Nephron progenitor cell (in vitro differentiated cells): Measurements from ENCODE around the gene CRY2.

Experiments used
- DNase-seq: peaks from one replicate; pipeline ENCODE4 v3.0.0; 2021
- H3K27ac Mint-ChIP-seq: 2 replicates; pipeline ENCODE4 v1.8.0; 2021; ENCODE audit warnings: mild to moderate bottlenecking, moderate library complexity, mixed read lengths
- H3K27me3 Mint-ChIP-seq: 2 replicates; pipeline ENCODE4 v1.8.0; 2021; ENCODE audit warnings: mild to moderate bottlenecking, low read depth, mixed read lengths; ENCODE audit not compliant: poor library complexity
- H3K36me3 Mint-ChIP-seq: 2 replicates; pipeline ENCODE4 v1.8.0; 2021; ENCODE audit warnings: low read depth, mixed read lengths
- H3K4me1 Mint-ChIP-seq: 2 replicates; pipeline ENCODE4 v1.8.0; 2021; ENCODE audit warnings: mixed read lengths
- H3K4me3 Mint-ChIP-seq: 2 replicates; pipeline ENCODE4 v1.8.0; 2021; ENCODE audit warnings: mild to moderate bottlenecking, moderate library complexity, mixed read lengths
- H3K9me3 Mint-ChIP-seq: 2 replicates; pipeline ENCODE4 v1.8.0; 2021; ENCODE audit warnings: mild to moderate bottlenecking, moderate library complexity, mixed read lengths
- TF ChIP-seq, protein P1 (sequence below): fragments of 200-600 bp; sonication (generic); IDR thresholded peaks from 2 replicates; pipeline ENCODE4 v1.5.0; 2021; ENCODE audit warnings: antibody characterized with exemption

CRY2 gene

DNA sequence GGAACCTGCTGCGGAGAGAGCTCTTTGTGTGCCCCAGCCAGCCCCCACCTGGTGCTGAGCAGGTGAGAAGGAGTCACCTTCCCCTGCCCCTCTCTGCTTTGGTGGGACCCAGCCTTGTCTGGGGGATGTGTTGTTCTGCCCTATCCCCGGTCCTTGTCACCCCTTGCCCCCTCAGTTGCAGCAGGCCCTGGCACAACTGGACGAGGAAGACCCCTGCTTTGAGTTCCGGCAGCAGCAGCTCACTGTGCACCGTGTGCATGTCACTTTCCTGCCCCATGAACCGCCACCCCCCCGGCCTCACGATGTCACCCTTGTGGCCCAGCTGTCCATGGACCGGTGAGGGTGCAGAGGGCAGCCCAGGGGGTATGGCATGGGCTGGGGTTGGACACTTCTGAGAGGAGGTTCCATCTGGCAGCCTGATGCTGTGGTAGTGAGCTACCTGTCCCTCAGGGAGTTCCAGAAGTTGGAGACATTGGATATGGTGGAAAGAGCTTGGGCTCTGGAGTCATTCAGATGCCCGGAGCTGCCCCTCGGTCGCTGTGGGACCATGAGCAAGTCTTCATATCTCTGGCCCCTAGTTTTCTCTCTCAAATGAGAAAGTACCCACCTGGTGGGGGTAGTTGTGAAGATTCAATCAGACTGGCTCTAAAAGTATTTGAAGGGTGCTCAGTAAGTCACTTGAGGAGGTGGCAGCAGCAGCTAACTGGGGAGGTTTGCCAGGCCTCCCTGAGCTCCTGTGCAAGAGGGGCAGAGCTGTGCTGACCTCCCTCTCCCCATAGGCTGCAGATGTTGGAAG lies 79.5 kb downstream of the CRY2 start:
- no peak overlapping the region for H3K27ac Mint-ChIP-seq
- peaks cover 32% of the 10 kb centered on the region for H3K4me1 Mint-ChIP-seq
- H3K27me3 Mint-ChIP-seq = peaks cover 45% of the 10 kb centered on the region
- TF ChIP-seq, protein P1, sequence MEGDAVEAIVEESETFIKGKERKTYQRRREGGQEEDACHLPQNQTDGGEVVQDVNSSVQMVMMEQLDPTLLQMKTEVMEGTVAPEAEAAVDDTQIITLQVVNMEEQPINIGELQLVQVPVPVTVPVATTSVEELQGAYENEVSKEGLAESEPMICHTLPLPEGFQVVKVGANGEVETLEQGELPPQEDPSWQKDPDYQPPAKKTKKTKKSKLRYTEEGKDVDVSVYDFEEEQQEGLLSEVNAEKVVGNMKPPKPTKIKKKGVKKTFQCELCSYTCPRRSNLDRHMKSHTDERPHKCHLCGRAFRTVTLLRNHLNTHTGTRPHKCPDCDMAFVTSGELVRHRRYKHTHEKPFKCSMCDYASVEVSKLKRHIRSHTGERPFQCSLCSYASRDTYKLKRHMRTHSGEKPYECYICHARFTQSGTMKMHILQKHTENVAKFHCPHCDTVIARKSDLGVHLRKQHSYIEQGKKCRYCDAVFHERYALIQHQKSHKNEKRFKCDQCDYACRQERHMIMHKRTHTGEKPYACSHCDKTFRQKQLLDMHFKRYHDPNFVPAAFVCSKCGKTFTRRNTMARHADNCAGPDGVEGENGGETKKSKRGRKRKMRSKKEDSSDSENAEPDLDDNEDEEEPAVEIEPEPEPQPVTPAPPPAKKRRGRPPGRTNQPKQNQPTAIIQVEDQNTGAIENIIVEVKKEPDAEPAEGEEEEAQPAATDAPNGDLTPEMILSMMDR = no peak
- DNase-seq = no peak
- H3K9me3 Mint-ChIP-seq = peaks cover 6% of the 10 kb centered on the region
- H3K36me3 Mint-ChIP-seq = peaks cover 4% of the 10 kb centered on the region
- no peak overlapping the region for H3K4me3 Mint-ChIP-seq

DNA sequence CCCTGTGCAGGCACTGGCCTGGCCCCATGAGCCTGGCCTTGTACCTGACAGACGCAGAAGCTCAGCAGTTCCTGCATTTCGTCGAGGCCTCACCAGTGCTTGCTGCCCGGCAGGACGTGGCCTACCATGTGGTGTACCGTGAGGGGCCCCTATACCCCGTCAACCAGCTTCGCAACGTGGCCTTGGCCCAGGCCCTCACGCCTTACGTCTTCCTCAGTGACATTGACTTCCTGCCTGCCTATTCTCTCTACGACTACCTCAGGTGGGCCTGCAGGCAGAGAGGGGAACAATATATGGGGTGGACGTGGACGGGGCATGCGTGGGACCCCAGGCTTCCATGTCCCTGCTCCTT lies 80.0 kb downstream of the CRY2 start:
- Mint-ChIP-seq H3K4me1 (peaks cover 37% of the 10 kb centered on the region), H3K27ac (no peak overlapping the region), H3K4me3 (no peak overlapping the region)

DNA sequence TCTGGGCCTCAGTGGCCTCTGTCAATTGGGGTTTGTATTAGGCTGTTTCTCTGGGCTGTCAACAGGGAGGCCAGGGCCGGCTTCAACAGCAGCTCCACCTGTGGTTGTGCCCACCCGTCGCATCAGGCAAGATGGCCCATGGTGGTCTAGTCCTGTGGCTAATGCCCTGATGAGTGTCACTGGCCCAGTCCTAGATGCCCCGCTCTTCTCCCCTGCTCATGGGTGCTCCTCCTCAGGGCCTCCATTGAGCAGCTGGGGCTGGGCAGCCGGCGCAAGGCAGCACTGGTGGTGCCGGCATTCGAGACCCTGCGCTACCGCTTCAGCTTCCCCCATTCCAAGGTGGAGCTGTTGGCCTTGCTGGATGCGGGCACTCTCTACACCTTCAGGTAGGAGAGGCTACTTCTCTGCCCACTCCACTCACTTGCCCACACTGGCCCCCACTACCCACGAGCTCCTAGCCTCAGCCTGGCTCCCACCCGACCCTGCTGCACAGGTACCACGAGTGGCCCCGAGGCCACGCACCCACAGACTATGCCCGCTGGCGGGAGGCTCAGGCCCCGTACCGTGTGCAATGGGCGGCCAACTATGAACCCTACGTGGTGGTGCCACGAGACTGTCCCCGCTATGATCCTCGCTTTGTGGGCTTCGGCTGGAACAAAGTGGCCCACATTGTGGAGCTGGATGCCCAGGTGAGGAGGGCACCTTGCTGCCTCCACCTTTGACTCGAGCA lies 80.6 kb downstream of the CRY2 start:
- Mint-ChIP-seq H3K27me3 (peaks cover 40% of the 10 kb centered on the region), H3K36me3 (peaks cover 15% of the 10 kb centered on the region), H3K4me3 (no peak overlapping the region), H3K4me1 (peaks cover 42% of the 10 kb centered on the region), H3K27ac (no peak overlapping the region), H3K9me3 (peaks cover 6% of the 10 kb centered on the region)
- TF ChIP-seq, protein P1 = no peak
- no peak for DNase-seq

More for the DNA sequence above, 80.0 kb downstream of the CRY2 start:
- no peak for DNase-seq
- peaks cover 40% of the 10 kb centered on the region for H3K27me3 Mint-ChIP-seq
- TF ChIP-seq, protein P1 = no peak
- peaks cover 9% of the 10 kb centered on the region for H3K36me3 Mint-ChIP-seq
- peaks cover 6% of the 10 kb centered on the region for H3K9me3 Mint-ChIP-seq

DNA sequence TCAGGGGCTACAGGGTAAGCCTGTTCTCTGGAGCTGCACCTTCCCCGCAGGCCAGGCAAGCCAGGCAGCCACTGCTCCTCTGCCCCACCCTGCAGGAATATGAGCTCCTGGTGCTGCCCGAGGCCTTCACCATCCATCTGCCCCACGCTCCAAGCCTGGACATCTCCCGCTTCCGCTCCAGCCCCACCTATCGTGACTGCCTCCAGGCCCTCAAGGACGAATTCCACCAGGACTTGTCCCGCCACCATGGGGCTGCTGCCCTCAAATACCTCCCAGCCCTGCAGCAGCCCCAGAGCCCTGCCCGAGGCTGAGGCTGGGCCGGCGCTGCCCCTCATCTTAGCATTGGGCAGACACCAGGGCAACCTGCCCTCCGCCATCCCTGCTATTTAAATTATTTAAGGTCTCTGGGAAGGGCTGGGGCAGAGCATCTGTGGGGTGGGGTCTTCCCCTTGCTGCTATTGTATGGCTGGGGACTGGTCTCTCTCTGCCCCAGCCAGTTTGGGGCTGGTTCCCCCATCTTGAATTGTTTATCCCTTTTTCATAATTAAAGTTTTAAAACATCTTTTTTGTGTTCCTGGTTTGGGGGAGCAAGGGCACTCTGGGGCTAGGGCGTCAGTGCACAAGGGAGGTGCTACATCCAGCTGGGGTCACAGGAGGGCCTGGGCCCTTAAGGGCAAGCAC lies 81.4 kb downstream of the CRY2 start:
- no peak for DNase-seq
- H3K36me3 Mint-ChIP-seq = peaks cover 23% of the 10 kb centered on the region
- H3K9me3 Mint-ChIP-seq = peaks cover 6% of the 10 kb centered on the region
- TF ChIP-seq, protein P1 = no peak
- H3K27me3 Mint-ChIP-seq = peaks cover 33% of the 10 kb centered on the region
- no peak overlapping the region for H3K27ac Mint-ChIP-seq
- H3K4me3 Mint-ChIP-seq = no peak overlapping the region
- H3K4me1 Mint-ChIP-seq = peaks cover 47% of the 10 kb centered on the region

DNA sequence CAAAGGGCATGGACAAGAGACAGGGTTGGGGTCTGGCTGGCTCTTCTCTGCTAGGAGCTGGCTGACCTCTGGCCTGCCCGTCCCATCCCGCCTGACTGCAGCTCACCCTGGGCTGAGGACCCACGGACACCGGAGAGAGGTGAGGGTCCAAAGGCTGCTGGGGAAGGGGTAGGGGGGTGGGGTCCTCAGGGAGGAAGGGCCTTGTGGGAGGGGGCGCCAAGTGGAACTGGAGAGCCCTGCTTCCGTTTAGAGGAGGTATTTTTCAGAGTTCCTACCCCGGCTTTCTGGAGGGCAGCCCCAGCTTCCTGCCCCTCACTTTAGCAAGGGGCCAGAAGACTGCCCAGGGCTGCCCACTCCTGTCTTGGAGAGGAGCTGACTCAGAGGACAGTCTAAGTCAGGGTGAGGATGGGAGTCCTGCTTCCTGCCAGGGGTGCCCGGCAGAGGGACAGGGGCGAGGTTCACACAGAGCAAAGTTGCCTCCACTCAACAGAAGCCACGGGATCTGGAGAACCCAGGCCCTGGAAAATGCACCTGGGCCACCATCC lies 82.3 kb downstream of the CRY2 start:
- no peak overlapping the region for H3K4me3 Mint-ChIP-seq
- peak overlapping the region; percentile 39 for H3K27ac Mint-ChIP-seq

More for the DNA sequence above, 82.3 kb downstream of the CRY2 start:
- Mint-ChIP-seq H3K4me1 (peaks cover 41% of the 10 kb centered on the region), H3K27me3 (peaks cover 24% of the 10 kb centered on the region), H3K9me3 (no peaks in the 10 kb centered on the region), H3K36me3 (peaks cover 27% of the 10 kb centered on the region)
- DNase-seq = no peak
- TF ChIP-seq, protein P1 = no peak
